Measurements from ENCODE around the gene CHRDL2. TPM values are rescaled to one million over a fixed set of nuclear protein-coding genes. Genes with fewer than 3 reads are reported as not detected.
"Not testable (repeated sequence)": the region's sequence is repeated elsewhere in the genome, so short reads cannot be mapped to it uniquely, and the experiment has no call there.

The CHRDL2 gene
- total RNA-seq, 1 donor from 2014 or later, result not detected

DNA sequence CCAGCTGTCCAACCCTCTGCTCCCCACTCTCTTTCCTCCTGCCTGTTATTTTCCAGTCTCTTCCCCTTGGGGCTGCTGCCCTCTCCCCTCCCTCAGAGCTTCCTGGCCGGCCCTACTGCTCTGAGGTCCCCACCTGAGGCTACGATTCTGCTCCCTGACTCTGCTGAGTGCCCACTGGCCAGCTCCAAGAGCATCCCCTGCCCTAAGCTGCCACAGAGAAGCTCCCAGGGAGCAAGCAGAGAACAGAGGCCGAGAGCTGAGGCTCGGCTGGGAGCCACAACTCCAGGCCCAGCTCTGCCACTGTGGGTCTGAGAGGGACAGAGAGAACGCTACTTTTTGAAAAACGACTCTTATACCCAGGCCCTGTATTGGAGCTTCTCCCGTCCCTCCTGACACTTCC lies 61.1 kb downstream of the CHRDL2 start:
- ChIA-PET CTCF (no interaction called here), POLR2A (no interaction called here)
- H3K36me3 Mint-ChIP-seq (ENCODE audit: low read depth), result no peaks in the 10 kb centered on the region
- no peak overlapping the region for H3K27ac Mint-ChIP-seq
- no peaks in the 10 kb centered on the region for H3K27me3 Mint-ChIP-seq
- TF ChIP-seq, protein P1, sequence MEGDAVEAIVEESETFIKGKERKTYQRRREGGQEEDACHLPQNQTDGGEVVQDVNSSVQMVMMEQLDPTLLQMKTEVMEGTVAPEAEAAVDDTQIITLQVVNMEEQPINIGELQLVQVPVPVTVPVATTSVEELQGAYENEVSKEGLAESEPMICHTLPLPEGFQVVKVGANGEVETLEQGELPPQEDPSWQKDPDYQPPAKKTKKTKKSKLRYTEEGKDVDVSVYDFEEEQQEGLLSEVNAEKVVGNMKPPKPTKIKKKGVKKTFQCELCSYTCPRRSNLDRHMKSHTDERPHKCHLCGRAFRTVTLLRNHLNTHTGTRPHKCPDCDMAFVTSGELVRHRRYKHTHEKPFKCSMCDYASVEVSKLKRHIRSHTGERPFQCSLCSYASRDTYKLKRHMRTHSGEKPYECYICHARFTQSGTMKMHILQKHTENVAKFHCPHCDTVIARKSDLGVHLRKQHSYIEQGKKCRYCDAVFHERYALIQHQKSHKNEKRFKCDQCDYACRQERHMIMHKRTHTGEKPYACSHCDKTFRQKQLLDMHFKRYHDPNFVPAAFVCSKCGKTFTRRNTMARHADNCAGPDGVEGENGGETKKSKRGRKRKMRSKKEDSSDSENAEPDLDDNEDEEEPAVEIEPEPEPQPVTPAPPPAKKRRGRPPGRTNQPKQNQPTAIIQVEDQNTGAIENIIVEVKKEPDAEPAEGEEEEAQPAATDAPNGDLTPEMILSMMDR (IDR thresholded peaks at IDR 0.05), result no peak
- ATAC-seq (ENCODE audit: low read depth) (no peak), DNase-seq (no peak)
- no peaks in the 10 kb centered on the region for H3K4me1 Mint-ChIP-seq
- intact Hi-C loops (cut with micrococcal nuclease), result no loop called here
- no peak overlapping the region for H3K4me3 Mint-ChIP-seq
- no peaks in the 10 kb centered on the region for H3K9me3 Mint-ChIP-seq

DNA sequence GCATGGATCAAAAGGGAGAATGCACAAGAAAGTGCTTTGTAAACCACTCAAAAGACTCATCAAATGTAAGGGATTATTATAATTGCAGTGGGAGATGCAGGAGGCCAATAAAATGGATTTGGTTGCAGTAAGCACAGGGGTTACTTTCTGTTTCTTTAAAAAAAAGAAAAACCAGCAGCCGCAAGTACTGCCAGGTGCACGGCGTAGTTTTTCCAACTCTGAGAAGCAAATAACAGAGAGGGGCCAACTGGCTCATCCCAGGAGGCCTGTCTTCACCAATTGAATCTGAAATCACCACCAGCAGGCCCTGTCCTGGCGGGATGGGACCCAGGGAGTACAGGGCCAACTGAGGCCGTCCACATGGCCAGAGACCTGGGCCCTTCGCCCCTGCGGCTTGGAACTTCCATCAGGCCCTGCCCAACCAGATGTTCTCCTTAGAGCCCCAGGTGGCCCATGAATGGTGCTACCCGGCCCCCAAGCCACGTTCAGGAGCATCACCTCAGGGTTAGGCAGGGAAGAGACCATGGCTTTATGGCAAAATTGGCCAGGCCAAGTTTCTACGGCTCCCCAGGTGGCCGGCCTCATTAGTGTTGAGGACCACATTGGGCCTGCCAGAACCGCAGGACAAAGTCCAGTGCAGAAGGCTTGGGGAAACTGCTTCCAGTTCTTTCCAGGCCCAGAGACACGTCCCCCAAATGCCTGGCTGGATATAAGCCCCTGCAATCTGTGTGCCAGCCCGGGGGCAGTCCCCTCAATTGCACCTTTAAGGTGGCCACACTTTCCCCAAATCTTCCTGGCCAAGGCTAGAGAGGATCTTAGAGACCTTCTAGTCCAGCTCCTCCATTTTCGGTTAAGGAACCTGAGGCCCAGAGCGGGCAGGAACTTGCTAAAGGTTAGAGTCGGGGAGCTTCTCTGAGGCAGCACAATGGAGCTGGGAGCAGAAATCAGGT lies 61.7 kb downstream of the CHRDL2 start:
- Mint-ChIP-seq H3K9me3 (no peaks in the 10 kb centered on the region), H3K4me1 (no peaks in the 10 kb centered on the region), H3K27me3 (no peaks in the 10 kb centered on the region), H3K36me3 (ENCODE audit: low read depth) (no peaks in the 10 kb centered on the region), H3K4me3 (no peak overlapping the region), H3K27ac (no peak overlapping the region)
- intact Hi-C loops (cut with micrococcal nuclease), result no loop called here
- DNase-seq (no peak), ATAC-seq (ENCODE audit: low read depth) (no peak)
- CTCF ChIA-PET, result no interaction called here
- TF ChIP-seq, protein P1 (IDR thresholded peaks at IDR 0.05), result no peak
- POLR2A ChIA-PET, result no interaction called here

GRCh38 chr11:74663315-74663714 lies 67.9 kb downstream of the CHRDL2 start:
- intact Hi-C loops (cut with micrococcal nuclease), result no loop called here
- CTCF ChIA-PET, result no interaction called here
- peaks cover 12% of the 10 kb centered on the region for H3K36me3 Mint-ChIP-seq (ENCODE audit: low read depth)

GRCh38 chr11:74662487-74663103 lies 68.6 kb downstream of the CHRDL2 start:
- ATAC-seq (ENCODE audit: low read depth) (no peak), DNase-seq (no peak)
- Mint-ChIP-seq H3K27me3 (no peaks in the 10 kb centered on the region), H3K4me3 (no peak overlapping the region), H3K9me3 (peaks cover 22% of the 10 kb centered on the region), H3K36me3 (ENCODE audit: low read depth) (peaks cover 18% of the 10 kb centered on the region), H3K27ac (no peak overlapping the region), H3K4me1 (no peaks in the 10 kb centered on the region)
- ChIA-PET POLR2A (no interaction called here), CTCF (no interaction called here)
- intact Hi-C loops (cut with micrococcal nuclease), result no loop called here
- TF ChIP-seq, protein P1 (IDR thresholded peaks at IDR 0.05), result no peak

More at GRCh38 chr11:74663315-74663714, 67.9 kb downstream of the CHRDL2 start:
- TF ChIP-seq, protein P1 (IDR thresholded peaks at IDR 0.05), result no peak
- Mint-ChIP-seq H3K9me3 (peaks cover 17% of the 10 kb centered on the region), H3K27me3 (no peaks in the 10 kb centered on the region), H3K27ac (no peak overlapping the region), H3K4me1 (no peaks in the 10 kb centered on the region), H3K4me3 (no peak overlapping the region)
- POLR2A ChIA-PET, result no interaction called here
- ATAC-seq (ENCODE audit: low read depth), result no peak
- DNase-seq, result no peak

DNA sequence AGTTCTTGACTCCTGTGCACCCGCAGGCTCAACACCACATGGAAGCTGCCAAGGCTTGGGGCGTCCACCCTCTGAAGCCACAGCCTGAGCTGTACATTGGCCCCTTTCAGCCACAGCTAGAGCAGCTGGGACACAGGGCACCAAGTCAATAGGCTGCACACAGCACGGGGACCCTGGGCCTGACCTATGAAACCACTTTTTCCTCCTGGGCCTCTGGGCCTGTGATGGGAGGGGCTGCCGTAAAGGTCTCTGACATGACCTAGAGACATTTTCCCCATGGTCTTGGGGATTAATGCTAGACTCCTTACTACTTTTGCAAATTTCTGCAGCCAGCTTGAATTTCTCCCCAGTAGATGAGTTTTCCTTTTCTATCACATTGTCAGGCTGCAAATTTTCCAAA lies 72.1 kb downstream of the CHRDL2 start:
- DNase-seq; CTCF ChIA-PET; H3K4me1 Mint-ChIP-seq; ATAC-seq (ENCODE audit: low read depth); H3K4me3 Mint-ChIP-seq; H3K27me3 Mint-ChIP-seq; intact Hi-C loops (cut with micrococcal nuclease); POLR2A ChIA-PET; H3K27ac Mint-ChIP-seq: not testable (repeated sequence)
- peaks cover 18% of the 10 kb centered on the region for H3K36me3 Mint-ChIP-seq (ENCODE audit: low read depth)
- H3K9me3 Mint-ChIP-seq, result peaks cover 26% of the 10 kb centered on the region
